Measurements from ENCODE around the gene COL16A1.

COL16A1 gene

GRCh38 chr1:31671147-31671546 lies 32.7 kb downstream of the COL16A1 start:
- no peaks in the 10 kb centered on the region for H3K9me3 ChIP-seq (ENCODE audit: insufficient read depth, low read length)
- peaks cover 44% of the 10 kb centered on the region for H3K4me1 ChIP-seq (ENCODE audit: insufficient read depth, insufficient read length)
- no peak for DNase-seq (ENCODE audit: low read depth, low spot score)
- H3K27me3 ChIP-seq (ENCODE audit: insufficient read depth, insufficient read length), result peaks cover 3% of the 10 kb centered on the region
- TF ChIP-seq YY1 (IDR thresholded peaks at IDR 0.05; ENCODE audit: insufficient read depth, insufficient read length) (no peak), SUZ12 (IDR thresholded peaks at IDR 0.05; ENCODE audit: extremely low read depth, insufficient read depth, insufficient read length) (no peak), ZNF274 (IDR thresholded peaks at IDR 0.05; ENCODE audit: low read depth, low read length) (no peak)
- H3K36me3 ChIP-seq (ENCODE audit: insufficient read depth, insufficient read length, low read length), result no peaks in the 10 kb centered on the region
- no peak overlapping the region for H3K9ac ChIP-seq (ENCODE audit: insufficient read length, low read depth)
- H3K4me3 ChIP-seq (ENCODE audit: insufficient read length, low read depth), result no peak overlapping the region

DNA sequence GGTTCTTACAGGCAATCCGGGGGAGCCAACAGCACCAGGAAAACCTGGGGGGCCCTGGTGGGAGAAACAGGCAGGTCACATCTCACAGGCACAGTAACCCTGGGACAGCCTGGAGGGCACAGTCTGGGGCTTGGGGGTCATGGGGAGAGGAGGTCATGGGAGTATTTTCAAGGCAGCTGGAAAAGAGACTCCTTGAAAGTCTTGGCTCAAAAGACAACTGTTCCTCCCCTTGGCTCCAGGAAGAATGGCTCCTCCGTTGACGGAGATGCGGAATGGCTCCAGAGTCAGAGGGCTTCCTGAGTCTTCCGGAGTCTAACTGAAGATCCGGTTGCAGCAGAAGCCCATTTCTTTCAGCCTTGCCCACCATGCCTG lies 33.2 kb downstream of the COL16A1 start:
- no peaks in the 10 kb centered on the region for H3K36me3 ChIP-seq (ENCODE audit: insufficient read depth, insufficient read length, low read length)
- no peak for TF ChIP-seq SUZ12 (IDR thresholded peaks at IDR 0.05; ENCODE audit: extremely low read depth, insufficient read depth, insufficient read length)
- TF ChIP-seq YY1 (IDR thresholded peaks at IDR 0.05; ENCODE audit: insufficient read depth, insufficient read length), result no peak
- TF ChIP-seq ZNF274 (IDR thresholded peaks at IDR 0.05; ENCODE audit: low read depth, low read length), result no peak
- no peak overlapping the region for H3K9ac ChIP-seq (ENCODE audit: insufficient read length, low read depth)
- DNase-seq (ENCODE audit: low read depth, low spot score), result no peak
- H3K4me1 ChIP-seq (ENCODE audit: insufficient read depth, insufficient read length), result peaks cover 47% of the 10 kb centered on the region
- H3K9me3 ChIP-seq (ENCODE audit: insufficient read depth, low read length), result no peaks in the 10 kb centered on the region
- H3K4me3 ChIP-seq (ENCODE audit: insufficient read length, low read depth), result no peak overlapping the region
- H3K27me3 ChIP-seq (ENCODE audit: insufficient read depth, insufficient read length), result peaks cover 3% of the 10 kb centered on the region

DNA sequence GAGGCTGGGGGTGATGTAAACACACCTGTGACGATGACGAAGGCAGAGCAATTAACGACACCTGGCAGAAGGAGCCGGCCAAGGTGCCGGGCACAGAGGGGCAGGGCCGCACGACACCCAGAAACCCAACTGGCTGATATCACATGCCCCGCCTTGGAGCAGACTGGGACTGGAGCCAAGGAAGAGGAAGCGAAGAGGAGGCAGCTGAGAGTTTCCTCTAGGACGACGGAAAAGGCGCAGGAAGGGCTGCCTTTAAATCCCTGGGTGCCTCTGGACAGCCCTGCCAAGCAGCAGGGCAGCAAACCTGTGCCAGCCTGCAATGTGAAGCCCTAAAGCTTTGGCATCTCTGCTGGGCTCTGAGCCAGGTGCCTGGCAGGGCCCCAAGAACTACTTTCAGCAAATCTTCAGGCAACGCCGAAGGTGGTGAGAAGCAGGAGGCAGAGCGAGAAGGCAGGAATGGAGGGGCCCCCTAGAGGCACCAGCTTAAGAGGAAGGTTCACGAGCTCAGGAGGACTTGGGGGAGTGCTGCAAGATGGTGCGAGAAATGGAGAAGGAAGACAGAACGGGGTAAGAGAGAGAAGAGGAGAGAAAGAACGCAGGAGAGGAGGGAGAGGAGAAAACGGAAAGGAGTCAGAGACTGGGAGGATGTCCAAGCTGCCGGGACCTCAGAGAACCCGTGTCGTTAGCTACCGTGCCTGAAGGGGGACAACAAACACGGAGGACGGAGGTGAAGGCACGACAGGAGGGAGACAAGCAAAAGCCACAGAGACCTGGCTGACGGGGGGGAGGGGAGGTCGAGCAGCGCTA lies 33.8 kb downstream of the COL16A1 start:
- H3K36me3 ChIP-seq (ENCODE audit: insufficient read depth, insufficient read length, low read length), result no peaks in the 10 kb centered on the region
- DNase-seq (ENCODE audit: low read depth, low spot score), result no peak
- peaks cover 43% of the 10 kb centered on the region for H3K4me1 ChIP-seq (ENCODE audit: insufficient read depth, insufficient read length)
- peaks cover 3% of the 10 kb centered on the region for H3K27me3 ChIP-seq (ENCODE audit: insufficient read depth, insufficient read length)
- H3K4me3 ChIP-seq (ENCODE audit: insufficient read length, low read depth), result no peak overlapping the region
- TF ChIP-seq SUZ12 (IDR thresholded peaks at IDR 0.05; ENCODE audit: extremely low read depth, insufficient read depth, insufficient read length) (no peak), ZNF274 (IDR thresholded peaks at IDR 0.05; ENCODE audit: low read depth, low read length) (no peak), YY1 (IDR thresholded peaks at IDR 0.05; ENCODE audit: insufficient read depth, insufficient read length) (no peak)
- no peak overlapping the region for H3K9ac ChIP-seq (ENCODE audit: insufficient read length, low read depth)
- H3K9me3 ChIP-seq (ENCODE audit: insufficient read depth, low read length), result no peaks in the 10 kb centered on the region

DNA sequence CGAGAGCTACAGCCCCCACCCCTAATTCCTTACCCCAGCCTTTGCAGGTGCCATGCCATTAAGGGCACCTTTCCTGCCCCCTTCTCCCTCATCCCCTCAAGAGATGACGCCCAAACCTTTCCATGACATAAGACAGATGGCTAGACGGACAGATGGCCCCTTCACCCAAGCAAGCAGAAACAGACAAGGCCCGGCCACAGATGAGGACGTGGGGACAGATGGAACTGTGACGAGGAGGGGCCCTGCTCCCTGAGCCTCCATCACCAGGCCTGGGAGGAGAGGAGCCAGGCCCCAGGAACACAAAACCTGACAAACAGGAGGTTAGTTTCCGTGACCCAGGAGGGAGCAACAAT lies 34.4 kb downstream of the COL16A1 start:
- Histone ChIP-seq H3K36me3 (ENCODE audit: insufficient read depth, insufficient read length, low read length) (no peaks in the 10 kb centered on the region), H3K27me3 (ENCODE audit: insufficient read depth, insufficient read length) (peaks cover 3% of the 10 kb centered on the region), H3K9ac (ENCODE audit: insufficient read length, low read depth) (no peak overlapping the region), H3K4me1 (ENCODE audit: insufficient read depth, insufficient read length) (peaks cover 41% of the 10 kb centered on the region), H3K9me3 (ENCODE audit: insufficient read depth, low read length) (no peaks in the 10 kb centered on the region), H3K4me3 (ENCODE audit: insufficient read length, low read depth) (no peak overlapping the region)
- TF ChIP-seq SUZ12 (IDR thresholded peaks at IDR 0.05; ENCODE audit: extremely low read depth, insufficient read depth, insufficient read length), result no peak
- no peak for TF ChIP-seq YY1 (IDR thresholded peaks at IDR 0.05; ENCODE audit: insufficient read depth, insufficient read length)
- TF ChIP-seq ZNF274 (IDR thresholded peaks at IDR 0.05; ENCODE audit: low read depth, low read length), result no peak
- DNase-seq (ENCODE audit: low read depth, low spot score), result no peak

DNA sequence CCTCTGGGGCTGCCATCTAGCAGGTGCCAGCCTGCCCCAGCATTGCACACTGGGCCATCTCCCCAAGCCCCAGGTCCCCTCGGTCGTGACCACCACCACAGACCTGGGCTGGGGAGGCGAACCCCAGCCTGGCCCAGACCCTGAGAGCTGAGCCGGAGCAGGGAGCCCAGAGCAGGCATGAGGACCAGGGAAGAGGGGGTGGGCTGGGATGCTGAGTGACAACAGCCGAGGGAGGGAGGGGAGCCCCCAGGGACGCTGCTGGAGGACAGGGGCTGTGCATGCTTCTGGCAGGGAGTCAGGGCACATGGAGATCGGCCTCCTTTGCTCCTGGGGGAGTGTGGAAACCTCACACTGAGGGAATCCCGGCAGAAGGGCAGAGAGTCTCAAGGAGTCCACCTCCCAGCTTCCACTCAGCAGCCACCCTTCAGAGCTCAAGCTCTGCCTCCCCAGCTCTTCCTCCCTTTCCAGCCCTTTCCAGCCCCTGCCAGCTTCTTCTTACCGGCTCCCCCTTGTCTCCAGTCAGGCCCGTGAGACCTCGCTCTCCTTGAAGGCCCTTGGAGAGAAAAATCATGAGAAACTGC lies 35.4 kb downstream of the COL16A1 start:
- H3K4me1 ChIP-seq (ENCODE audit: insufficient read depth, insufficient read length), result peaks cover 36% of the 10 kb centered on the region
- H3K9ac ChIP-seq (ENCODE audit: insufficient read length, low read depth), result no peak overlapping the region
- DNase-seq (ENCODE audit: low read depth, low spot score), result no peak
- no peak overlapping the region for H3K4me3 ChIP-seq (ENCODE audit: insufficient read length, low read depth)
- peaks cover 3% of the 10 kb centered on the region for H3K27me3 ChIP-seq (ENCODE audit: insufficient read depth, insufficient read length)
- H3K36me3 ChIP-seq (ENCODE audit: insufficient read depth, insufficient read length, low read length), result no peaks in the 10 kb centered on the region
- no peak for TF ChIP-seq YY1 (IDR thresholded peaks at IDR 0.05; ENCODE audit: insufficient read depth, insufficient read length)
- TF ChIP-seq ZNF274 (IDR thresholded peaks at IDR 0.05; ENCODE audit: low read depth, low read length), result no peak
- TF ChIP-seq SUZ12 (IDR thresholded peaks at IDR 0.05; ENCODE audit: extremely low read depth, insufficient read depth, insufficient read length), result no peak
- no peaks in the 10 kb centered on the region for H3K9me3 ChIP-seq (ENCODE audit: insufficient read depth, low read length)

GRCh38 chr1:31667065-31667785 lies 36.6 kb downstream of the COL16A1 start:
- H3K9me3 ChIP-seq (ENCODE audit: insufficient read depth, low read length), result no peaks in the 10 kb centered on the region
- peak overlapping the region; percentile 24 for H3K9ac ChIP-seq (ENCODE audit: insufficient read length, low read depth)
- H3K36me3 ChIP-seq (ENCODE audit: insufficient read depth, insufficient read length, low read length), result no peaks in the 10 kb centered on the region
- DNase-seq (ENCODE audit: low read depth, low spot score), result no peak
- peaks cover 3% of the 10 kb centered on the region for H3K27me3 ChIP-seq (ENCODE audit: insufficient read depth, insufficient read length)
- TF ChIP-seq SUZ12 (IDR thresholded peaks at IDR 0.05; ENCODE audit: extremely low read depth, insufficient read depth, insufficient read length) (no peak), YY1 (IDR thresholded peaks at IDR 0.05; ENCODE audit: insufficient read depth, insufficient read length) (no peak), ZNF274 (IDR thresholded peaks at IDR 0.05; ENCODE audit: low read depth, low read length) (no peak)
- peaks cover 34% of the 10 kb centered on the region for H3K4me1 ChIP-seq (ENCODE audit: insufficient read depth, insufficient read length)
- H3K4me3 ChIP-seq (ENCODE audit: insufficient read length, low read depth), result no peak overlapping the region
